Measurements from ENCODE around the gene PATJ.

GRCh38 chr1:61907102-61907501 is 164.8 kb downstream of the PATJ start:
- no peak for TF ChIP-seq POLR2AphosphoS5 (IDR thresholded peaks at IDR 0.05; ENCODE audit: low read depth, low read length)
- no peak for TF ChIP-seq REST (IDR thresholded peaks at IDR 0.05; ENCODE audit: insufficient read depth in 1 of 2, low read depth in 2 of 2, low read length in 2 of 2)
- no peak for TF ChIP-seq TAF1 (IDR thresholded peaks at IDR 0.05; ENCODE audit: borderline replicate concordance, insufficient read depth, low read length)
- no peak for TF ChIP-seq SIN3A (IDR thresholded peaks at IDR 0.05; ENCODE audit: borderline replicate concordance, insufficient read depth, low read length)
